NCI-H1436 treated with DMSO at 0.1 percent for 48 hours (cell line): ENCODE results near the gene PRR35.
"Not testable (repeated sequence)": the region's sequence is repeated elsewhere in the genome, so short reads cannot be mapped to it uniquely, and the experiment has no call there.

Experiments used
- DNase-seq: peaks from one replicate; lab custom pipeline; 2025; lab: John Stamatoyannopoulos, UW

Gene PRR35

DNA sequence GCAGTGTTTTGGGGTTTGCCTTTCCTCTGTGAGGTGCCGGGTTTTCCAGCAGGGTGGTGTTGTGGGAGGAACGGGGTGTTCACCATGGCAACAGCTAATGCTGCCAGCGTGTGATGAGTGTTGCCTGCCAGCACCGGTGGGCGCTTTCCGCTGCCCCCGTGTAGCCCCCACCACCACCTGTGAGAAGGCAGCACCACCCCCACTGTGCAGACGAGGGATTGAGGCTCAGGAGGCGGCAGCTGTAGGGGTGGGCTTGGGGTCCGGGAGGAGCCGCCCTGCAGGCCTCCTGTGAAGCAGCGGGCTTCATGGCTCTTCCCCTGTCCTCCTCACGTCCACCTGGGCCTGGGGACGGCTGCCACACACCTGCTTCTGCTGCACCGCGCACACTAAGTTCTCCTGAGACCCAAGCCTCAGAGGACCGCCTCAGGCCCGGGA lies 34.9 kb downstream of the PRR35 start:
- DNase-seq = no peak

DNA sequence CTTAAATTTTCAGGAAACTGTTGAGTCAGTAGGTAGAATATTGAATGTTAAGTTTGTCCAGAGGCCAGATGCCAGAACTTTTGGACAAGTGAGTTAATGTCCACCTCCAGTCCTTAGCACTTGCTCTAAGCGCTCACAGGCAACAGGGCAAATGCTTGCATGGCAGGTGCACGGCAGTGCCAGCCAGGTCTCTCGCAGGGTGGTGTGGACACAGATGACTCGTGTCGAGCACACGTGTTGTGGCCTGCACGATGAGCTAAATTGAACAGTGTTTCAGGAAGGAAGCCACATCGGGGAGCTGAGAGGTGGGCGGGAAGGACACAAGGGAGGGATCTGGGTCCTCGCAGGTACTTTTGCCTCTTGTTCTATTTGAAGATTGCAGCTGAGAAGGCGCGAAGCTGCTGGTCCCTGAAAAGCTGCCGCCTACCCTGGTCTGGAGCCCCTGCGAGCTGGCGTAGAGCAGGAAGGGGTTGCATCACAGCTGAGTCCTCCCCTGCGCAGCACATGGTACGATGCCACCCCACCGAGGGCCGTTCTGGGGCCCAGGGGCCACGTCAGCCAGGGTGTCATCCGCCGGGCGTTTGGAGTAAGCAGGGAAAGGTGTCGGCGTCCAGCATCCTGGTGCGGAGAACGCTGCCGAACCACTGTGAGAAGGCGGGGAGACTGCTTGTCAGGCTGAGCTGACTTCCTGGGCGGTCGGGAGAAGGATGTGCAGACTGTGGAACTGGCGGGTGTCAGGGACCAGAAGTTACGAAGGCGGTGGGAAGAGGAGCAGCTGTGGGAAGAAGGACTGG lies 35.9 kb downstream of the PRR35 start:
- no peak for DNase-seq

DNA sequence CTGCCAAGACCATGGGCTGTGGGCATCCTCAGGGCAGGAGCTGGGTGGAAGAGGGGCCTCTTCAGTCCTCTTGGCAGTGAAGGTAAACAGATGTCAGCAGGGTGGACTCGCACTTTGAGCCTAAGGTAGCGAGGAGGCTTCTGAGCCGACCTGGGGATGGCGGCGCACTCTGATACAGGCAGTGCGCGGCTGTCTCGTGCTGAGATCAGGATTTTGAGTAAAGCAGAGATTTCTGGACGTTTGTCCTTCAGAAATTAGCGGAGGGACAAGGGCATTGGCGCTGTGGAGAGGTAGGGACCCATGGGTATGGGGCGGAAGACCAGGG lies 36.5 kb downstream of the PRR35 start:
- no peak for DNase-seq

DNA sequence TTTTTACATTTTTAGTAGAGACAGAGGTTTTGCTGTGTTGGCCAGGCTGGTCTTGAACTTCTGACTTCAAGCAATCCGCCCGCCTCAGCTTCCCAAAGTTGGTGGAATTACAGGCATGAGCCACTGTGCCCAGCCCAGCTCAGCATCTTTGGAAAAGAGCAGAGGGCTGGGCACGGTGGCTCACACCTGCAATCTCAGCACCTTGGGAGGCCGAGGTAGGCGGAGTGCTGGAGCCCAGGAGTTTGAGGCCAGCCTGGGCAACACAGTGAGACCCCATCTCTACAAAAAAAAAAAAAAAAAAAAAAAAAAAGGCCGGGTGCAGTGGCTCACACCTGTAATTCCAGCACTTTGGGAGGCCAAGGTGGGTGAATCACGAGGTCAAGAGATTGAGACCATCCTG lies 37.5 kb downstream of the PRR35 start:
- DNase-seq = not testable (repeated sequence)

DNA sequence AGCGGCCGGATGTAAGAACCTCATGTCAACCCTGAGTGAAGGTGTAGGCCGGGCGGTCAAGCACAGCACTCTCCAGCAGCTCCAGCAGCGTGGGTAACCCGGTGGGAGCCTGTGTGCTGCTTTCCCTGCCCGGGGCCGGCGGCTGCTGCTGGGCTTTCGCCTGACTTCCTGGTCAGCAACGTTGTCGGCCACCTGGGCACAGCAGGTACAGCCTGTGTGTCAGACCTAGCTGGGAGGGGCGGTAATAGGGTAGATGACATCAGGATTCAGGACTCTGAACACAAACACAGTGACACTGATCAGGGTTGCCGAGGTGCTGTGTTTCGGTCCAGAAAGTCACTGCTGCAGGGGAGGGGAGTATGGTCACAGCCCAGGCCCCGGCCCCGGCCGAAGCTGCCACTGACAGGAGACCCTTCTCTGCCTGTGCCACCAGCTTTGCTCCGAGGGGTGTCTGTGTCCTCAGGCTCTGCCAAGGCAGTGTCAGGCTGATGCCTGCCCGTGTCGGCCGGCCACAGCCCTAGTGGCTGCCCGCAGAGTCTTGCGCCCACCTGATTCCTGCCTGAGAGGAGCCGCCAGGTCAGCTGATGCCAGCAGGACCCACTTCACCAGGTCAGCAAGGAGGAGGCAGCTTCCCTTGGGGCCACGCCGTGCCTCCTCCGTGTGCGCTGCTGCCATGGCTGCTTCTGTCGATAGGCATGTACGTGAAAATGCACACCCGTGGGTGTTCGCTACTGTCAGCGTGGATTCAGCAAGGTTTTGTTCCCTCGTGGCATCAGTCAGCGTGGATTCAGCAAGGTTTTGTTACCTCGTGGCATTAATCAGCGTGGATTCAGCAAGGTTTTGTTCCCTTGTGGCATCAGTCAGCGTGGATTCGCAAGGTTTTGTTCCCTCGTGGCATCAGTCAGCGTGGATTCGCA lies 38.9 kb downstream of the PRR35 start:
- DNase-seq = no peak

DNA sequence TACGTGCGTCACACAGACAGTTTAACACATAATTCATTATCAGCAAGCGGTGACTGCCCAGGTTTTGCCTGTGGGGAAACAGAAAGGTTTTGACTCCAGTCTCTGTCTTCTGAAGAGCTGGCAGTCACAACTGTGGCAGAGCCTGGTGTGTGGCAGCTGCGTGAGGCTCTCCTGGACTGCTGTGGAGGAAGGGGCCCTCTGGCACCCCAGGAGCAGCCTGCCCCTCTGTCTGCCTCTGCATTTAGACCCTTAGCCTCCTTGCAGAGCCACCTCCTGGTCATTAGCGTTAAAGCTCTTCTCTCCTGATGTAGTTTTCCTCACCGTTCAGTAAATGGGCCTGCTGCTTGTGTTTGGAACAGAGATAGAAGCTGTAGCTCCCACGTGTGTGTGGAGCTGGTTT lies 40.6 kb downstream of the PRR35 start:
- no peak for DNase-seq

DNA sequence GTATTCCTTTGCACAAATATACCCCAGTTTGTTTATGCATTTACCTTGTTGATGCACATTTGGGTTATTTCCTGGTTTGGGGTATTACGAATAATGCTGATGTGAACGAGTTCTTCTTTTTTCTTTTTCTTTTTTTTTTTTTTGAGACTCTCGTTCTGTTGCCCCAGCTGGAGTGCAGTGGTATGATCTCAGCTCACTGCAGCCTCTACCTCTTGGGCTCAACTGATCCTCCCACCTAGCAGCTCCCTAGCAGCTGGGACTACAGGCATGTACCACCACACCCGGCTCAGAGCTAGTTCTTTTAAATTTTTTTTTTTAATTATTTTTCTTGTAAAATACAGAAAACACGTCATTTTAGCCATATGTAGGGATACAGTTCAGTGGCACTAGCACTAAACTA lies 43.7 kb downstream of the PRR35 start:
- DNase-seq = no peak

DNA sequence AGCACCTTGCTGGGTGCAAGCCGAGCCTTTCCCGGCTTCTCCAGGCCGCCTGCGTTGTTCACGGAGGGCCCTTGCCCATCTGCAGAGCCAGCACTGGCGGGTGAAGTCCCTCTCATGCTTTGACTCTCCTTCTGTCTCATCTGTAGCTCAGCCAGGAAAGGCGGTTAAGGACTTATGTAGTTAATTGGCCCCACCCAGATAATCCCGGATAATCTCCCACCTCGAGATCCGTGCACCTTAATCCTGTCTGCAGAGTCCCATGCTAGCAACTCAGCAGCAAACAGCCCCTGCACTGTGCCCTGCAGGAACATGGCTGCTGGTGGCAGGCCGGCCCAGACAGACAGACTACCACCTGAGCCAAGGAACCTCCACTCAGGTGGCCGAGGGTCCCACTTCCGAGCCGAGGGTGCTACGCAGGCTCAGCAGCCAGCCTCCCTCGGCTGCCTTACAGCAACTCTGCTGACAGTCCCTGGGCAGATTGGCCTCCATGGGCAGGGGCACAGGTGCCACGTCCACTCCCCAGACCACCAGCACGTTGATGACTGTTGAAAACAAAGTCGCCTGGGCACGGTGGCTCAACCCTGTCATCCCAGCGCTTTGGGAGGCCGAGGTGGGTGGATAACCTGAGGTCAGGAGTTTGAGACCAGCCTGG lies 46.6 kb downstream of the PRR35 start:
- no peak for DNase-seq

DNA sequence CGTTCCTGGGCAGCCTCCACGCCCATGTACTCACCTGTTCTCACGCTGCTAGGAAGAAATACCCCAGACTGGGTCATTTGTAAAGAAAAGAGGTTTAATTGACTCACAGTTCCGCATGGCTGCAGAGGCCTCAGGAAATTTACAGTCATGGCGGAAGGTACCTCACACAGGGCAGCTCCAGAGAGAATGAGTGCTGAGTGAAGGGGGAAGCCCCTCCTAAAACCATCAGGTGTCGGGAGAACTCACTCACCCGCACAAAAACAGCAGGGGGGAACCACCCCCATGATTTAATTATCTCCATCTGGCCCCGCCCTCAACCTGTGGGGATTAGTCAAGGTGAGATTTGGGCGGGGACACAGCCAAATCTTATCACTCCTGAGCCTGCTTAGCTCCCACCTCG lies 47.8 kb downstream of the PRR35 start:
- no peak for DNase-seq

DNA sequence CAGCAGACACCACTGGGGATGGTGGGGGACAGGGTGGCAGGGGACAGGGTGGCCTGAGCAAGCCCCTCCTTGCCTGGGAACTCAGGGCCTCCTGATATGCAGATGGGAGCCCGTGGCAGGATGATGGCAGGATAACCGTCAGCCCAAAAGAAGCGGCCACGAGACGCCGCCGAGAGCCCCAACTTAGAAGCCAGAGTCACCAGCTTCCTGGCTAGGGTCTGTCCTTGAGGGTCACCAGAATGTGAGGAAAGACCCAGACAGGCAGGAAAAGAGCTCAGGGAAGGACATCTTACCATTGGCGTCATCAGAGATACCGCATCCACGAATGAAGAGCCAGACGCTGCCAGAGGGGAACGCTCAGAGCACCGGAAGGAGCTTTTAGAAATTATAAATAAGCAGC lies 49.1 kb downstream of the PRR35 start:
- DNase-seq = no peak

DNA sequence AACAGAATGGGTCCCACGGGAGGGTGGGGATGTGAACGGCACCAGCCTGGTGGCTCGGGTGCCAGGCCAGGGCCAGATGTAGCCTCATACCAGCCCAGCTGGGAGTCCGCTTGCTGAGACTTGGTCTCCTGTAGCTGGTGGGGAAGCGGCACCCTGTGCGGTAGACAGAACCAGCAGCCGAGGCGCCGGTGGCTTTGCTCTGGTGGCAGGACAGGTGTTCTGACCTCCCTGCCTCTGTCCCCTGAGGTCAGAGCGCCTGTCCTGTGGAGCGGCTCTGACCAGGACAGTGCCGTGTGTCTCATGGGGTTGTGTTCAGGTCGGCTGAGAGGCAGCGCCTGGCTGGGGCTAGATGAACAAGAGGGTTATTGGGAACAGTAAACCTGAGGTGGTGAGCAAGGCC lies 49.8 kb downstream of the PRR35 start:
- DNase-seq = no peak

DNA sequence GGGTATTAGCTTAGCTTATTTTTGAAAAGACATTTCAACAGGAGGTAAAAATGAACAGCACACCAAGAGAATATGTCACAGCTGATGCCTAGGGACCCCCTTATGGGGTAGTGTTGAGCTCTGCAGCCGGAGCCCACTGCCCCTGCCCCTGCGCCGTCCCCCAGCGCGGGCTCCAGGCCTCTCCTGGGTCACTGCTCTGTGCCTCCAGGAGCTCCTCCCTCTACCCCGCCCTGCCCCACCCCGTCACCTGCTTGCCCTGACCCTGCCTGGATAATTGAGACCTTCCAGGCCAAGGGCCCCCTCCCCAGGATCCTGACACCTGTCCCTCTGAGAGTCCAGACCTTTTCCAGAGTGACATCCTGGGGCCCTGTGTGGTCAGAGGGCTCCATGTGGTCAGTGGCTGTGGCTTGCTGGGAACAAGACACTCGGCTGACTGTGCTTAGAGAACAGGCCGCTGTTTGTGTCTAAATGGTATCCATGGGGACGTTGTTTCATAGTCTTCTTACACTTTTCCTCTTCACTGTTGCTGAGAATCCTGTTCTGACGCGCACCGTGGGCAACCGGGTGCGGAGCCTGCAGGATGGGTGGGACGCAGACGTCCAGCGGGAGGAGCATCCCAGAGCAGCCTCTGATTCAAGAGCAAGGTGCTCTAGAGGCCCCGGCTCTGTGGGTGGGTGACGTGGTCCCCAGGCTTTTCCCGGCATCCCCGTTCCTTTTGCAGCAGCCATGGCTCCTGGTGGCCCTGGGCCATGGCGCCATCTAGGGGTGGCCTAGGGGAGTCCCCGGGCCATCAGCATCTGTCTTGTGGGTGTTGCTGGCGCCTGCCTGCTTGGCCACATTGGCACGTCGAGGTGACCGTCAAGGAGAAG lies 50.6 kb downstream of the PRR35 start:
- DNase-seq = no peak

DNA sequence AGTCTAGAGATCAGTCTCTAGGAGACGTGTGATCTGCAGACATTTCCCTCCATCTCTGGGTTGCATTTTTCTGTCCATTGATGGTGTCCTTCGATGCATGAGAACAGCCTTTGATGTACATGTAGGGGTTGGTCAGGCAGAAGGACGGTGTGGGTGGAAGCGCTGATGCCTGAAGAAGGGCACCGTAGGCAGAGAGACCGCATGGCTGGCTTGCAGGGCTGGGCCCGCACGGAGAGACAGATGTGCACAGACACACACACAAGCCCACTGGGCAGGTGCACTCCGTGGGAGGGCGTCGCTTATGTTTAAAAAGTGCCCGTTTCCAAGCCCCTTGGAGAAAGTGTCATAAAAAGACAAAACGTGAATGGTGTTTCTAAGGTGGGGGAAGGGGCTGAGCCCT lies 54.9 kb downstream of the PRR35 start:
- DNase-seq = no peak
